ENCODE measurements around the gene DLGAP4.

Gene DLGAP4

GRCh38 chr20:36396847-36397630 is 90.9 kb downstream of the DLGAP4 start:
- no peak for TF ChIP-seq CTCF (IDR thresholded peaks at IDR 0.05)
- Histone ChIP-seq H3K4me1 (no peaks in the 10 kb centered on the region), H3K4me3 (no peak overlapping the region), H3K27ac (no peak overlapping the region), H3K27me3 (peaks cover 0 to 71% of the 10 kb centered on the region in 2 donors), H3K9me3 (no peaks in the 10 kb centered on the region), H3K36me3 (no peaks in the 10 kb centered on the region)
- DNase-seq = no peak
- intact Hi-C loops (cut with DNase I; ENCODE audit: low total_unique reads) = no loop called here

GRCh38 chr20:36398515-36398914 is 92.4 kb downstream of the DLGAP4 start:
- TF ChIP-seq CTCF (IDR thresholded peaks at IDR 0.05) = no peak
- H3K27ac ChIP-seq = no peak overlapping the region
- peaks cover 0 to 73% of the 10 kb centered on the region in 2 donors for H3K27me3 ChIP-seq
- DNase-seq = no peak
- no peaks in the 10 kb centered on the region for H3K36me3 ChIP-seq
- no peak overlapping the region for H3K4me3 ChIP-seq
- H3K4me1 ChIP-seq = no peaks in the 10 kb centered on the region
- peaks cover 0 to 6% (median 2%) of the 10 kb centered on the region in 3 donors for H3K9me3 ChIP-seq
- intact Hi-C loops (cut with DNase I; ENCODE audit: low total_unique reads) = no loop called here

- Histone ChIP-seq H3K27me3 (peaks cover 0 to 73% of the 10 kb centered on the region in 2 donors), H3K36me3 (no peaks in the 10 kb centered on the region)
Measured at GRCh38 chr20:36399147-36399968, 93.2 kb downstream of the DLGAP4 start.

GRCh38 chr20:36399969-36400545 is 93.9 kb downstream of the DLGAP4 start:
- Histone ChIP-seq H3K4me3 (no peak overlapping the region), H3K4me1 (no peaks in the 10 kb centered on the region), H3K36me3 (no peaks in the 10 kb centered on the region), H3K27me3 (peaks cover 0 to 68% of the 10 kb centered on the region in 2 donors), H3K9me3 (peaks cover 0 to 11% (median 6%) of the 10 kb centered on the region in 3 donors), H3K27ac (no peak overlapping the region)
- no peak for TF ChIP-seq CTCF (IDR thresholded peaks at IDR 0.05)
- intact Hi-C loops (cut with DNase I; ENCODE audit: low total_unique reads) = no loop called here
- no peak for DNase-seq

More at GRCh38 chr20:36399147-36399968, 93.2 kb downstream of the DLGAP4 start:
- no peak for DNase-seq
- intact Hi-C loops (cut with DNase I; ENCODE audit: low total_unique reads) = no loop called here
- no peaks in the 10 kb centered on the region for H3K4me1 ChIP-seq
- no peak for TF ChIP-seq CTCF (IDR thresholded peaks at IDR 0.05)
- H3K4me3 ChIP-seq = no peak overlapping the region
- H3K27ac ChIP-seq = no peak overlapping the region
- peaks cover 0 to 11% (median 6%) of the 10 kb centered on the region in 3 donors for H3K9me3 ChIP-seq

GRCh38 chr20:36400909-36401735 is 95.0 kb downstream of the DLGAP4 start:
- Histone ChIP-seq H3K4me3 (no peak overlapping the region), H3K4me1 (no peaks in the 10 kb centered on the region), H3K27ac (no peak overlapping the region), H3K36me3 (no peaks in the 10 kb centered on the region), H3K27me3 (peaks cover 0 to 65% of the 10 kb centered on the region in 2 donors), H3K9me3 (peaks cover 0 to 11% (median 6%) of the 10 kb centered on the region in 3 donors)
- TF ChIP-seq CTCF (IDR thresholded peaks at IDR 0.05) = no peak
- intact Hi-C loops (cut with DNase I; ENCODE audit: low total_unique reads) = no loop called here
- DNase-seq = no peak

Measured in tibial artery (tissue), 4 donors.